Measurements from ENCODE around the gene FADS2. TPM values are rescaled to one million over a fixed set of nuclear protein-coding genes. Genes with fewer than 3 reads are reported as not detected.

FADS2 gene
- total RNA-seq, 4 donors from 2014 or later, result 2.8 to 9.3 (median 7.0) TPM

DNA sequence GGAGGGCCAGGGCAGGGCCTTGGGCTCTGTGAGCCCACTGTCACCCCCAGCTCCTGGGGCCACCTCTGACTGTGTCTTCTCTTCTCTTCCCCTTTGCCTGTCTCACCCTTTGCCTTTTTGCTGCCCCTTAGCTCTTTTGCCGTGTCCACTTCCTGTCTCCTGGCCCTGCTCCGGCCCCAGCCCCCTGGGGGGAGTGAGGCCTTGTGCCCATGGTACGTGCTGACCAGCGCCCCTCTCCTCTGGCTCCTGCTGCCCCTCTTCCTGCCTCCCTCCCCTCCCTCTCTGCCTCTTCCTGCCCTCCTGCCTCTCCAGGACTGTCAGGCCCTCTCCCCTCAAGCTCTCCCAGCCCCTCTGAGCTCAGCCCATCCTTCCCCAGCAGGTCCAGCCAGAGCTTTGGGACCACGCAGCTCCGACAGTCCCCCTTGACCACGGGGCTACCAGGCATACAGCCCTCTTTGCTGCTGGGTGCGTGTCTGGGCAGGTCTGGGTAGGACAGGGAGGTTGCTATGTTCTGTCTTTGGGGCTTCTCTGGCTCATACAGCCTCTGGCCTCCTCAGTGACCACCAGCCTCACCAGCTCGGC, 47.4 kb upstream of the FADS2 start:
- Histone ChIP-seq H3K27ac (no peak overlapping the region), H3K27me3 (no peaks in the 10 kb centered on the region), H3K36me3 (peaks cover 0 to 4% of the 10 kb centered on the region in 2 donors), H3K4me3 (replicated peaks in 1 of 3) (no peak overlapping the region), H3K4me1 (peaks cover 7 to 9% of the 10 kb centered on the region in 2 donors), H3K9me3 (no peaks in the 10 kb centered on the region)
- 81 to 82% methylated on average over 9 of the region's 9 CpGs for WGBS, 2 donors
- intact Hi-C loops (cut with DNase I), result no loop called here
- DNase-seq, result no peak
- TF ChIP-seq CTCF (IDR thresholded peaks at IDR 0.05) (no peak), POLR2A (IDR thresholded peaks at IDR 0.05) (no peak)

DNA sequence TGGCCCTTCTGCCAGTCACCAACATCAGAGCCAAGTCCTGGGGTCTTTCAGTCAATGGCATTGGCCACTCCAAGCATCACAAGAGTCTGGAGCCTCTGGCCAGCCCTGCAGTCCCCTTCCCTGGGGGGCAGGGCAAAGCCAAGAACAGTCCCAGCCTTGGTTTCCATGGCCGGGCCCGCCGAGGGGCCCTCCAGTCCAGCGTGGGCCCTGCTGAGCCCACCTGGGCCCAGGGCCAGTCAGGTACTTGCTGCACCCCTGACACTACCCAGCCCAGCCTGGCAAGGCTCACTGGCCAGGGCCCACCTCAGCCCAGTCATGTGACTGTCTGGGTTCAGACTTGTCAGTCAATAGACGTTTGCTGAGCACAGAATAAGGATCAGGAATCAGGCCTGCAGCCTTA, 46.5 kb upstream of the FADS2 start:
- Histone ChIP-seq H3K27me3 (no peaks in the 10 kb centered on the region), H3K9me3 (no peaks in the 10 kb centered on the region), H3K27ac (no peak overlapping the region), H3K4me3 (replicated peaks in 1 of 3) (no peak overlapping the region), H3K4me1 (peaks cover 7 to 9% of the 10 kb centered on the region in 2 donors), H3K36me3 (peaks cover 1 to 7% of the 10 kb centered on the region in 2 donors)
- no peak for DNase-seq
- WGBS, 2 donors, result 70 to 75% methylated on average over 1 to 2 of the region's 5 CpGs
- TF ChIP-seq POLR2A (IDR thresholded peaks at IDR 0.05), result no peak
- no peak for TF ChIP-seq CTCF (IDR thresholded peaks at IDR 0.05)
- intact Hi-C loops (cut with DNase I), result no loop called here

DNA sequence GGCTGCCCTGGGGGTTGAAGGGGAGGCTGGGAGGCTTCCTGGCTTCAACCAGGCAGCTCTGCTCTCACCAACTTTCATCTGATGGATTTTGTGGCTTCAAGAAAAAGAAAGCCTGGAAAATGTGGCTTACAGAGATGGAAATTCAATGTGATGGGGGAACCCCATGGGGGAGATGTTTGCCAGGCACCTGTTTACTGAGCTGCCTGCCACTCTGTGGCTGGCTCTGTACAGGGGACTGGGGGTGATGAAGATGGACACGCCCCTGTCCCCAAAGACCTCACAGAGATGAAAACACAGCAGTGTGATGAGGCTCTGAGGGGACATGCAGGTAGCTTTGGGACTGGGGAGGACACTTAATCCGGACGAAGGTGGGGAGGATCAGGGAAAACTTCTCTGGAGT, 45.8 kb upstream of the FADS2 start:
- intact Hi-C loops (cut with DNase I), result no loop called here
- Histone ChIP-seq H3K9me3 (no peaks in the 10 kb centered on the region), H3K27me3 (no peaks in the 10 kb centered on the region), H3K27ac (no peak overlapping the region), H3K36me3 (peaks cover 8 to 14% of the 10 kb centered on the region in 2 donors), H3K4me1 (peaks cover 4 to 5% of the 10 kb centered on the region in 2 donors), H3K4me3 (replicated peaks in 1 of 3) (no peak overlapping the region)
- DNase-seq, result no peak
- TF ChIP-seq POLR2A (IDR thresholded peaks at IDR 0.05), result no peak
- TF ChIP-seq CTCF (IDR thresholded peaks at IDR 0.05), result no peak
- 92 to 97% methylated on average over 3 of the region's 3 CpGs for WGBS, 2 donors

GRCh38 chr11:61782841-61783240, 45.3 kb upstream of the FADS2 start:
- no peak for DNase-seq
- H3K36me3 ChIP-seq, result peaks cover 13 to 19% of the 10 kb centered on the region in 2 donors

More at GRCh38 chr11:61782841-61783240, 45.3 kb upstream of the FADS2 start:
- no peak for TF ChIP-seq CTCF (IDR thresholded peaks at IDR 0.05)
- TF ChIP-seq POLR2A (IDR thresholded peaks at IDR 0.05), result no peak
- Histone ChIP-seq H3K4me1 (no peaks in the 10 kb centered on the region), H3K9me3 (no peaks in the 10 kb centered on the region), H3K4me3 (replicated peaks in 1 of 3) (no peak overlapping the region), H3K27ac (no peak overlapping the region), H3K27me3 (no peaks in the 10 kb centered on the region)
- WGBS, 2 donors, result 87 to 92% methylated on average over 9 to 11 of the region's 11 CpGs
- intact Hi-C loops (cut with DNase I), result no loop called here
